Hematopoietic multipotent progenitor cell treated with erythropoietin and hydrocortisone succinate and interleukin-3 and kit ligand, for 8 days (in vitro differentiated cells): Measurements from ENCODE around the gene ING5.
A peak's percentile ranks its signal among the peaks of the same experiment; 100 is the strongest.

Experiments
- DNase-seq: peaks from one replicate; pipeline ENCODE4 v3.0.0-alpha.2; 2015

ING5 gene

DNA sequence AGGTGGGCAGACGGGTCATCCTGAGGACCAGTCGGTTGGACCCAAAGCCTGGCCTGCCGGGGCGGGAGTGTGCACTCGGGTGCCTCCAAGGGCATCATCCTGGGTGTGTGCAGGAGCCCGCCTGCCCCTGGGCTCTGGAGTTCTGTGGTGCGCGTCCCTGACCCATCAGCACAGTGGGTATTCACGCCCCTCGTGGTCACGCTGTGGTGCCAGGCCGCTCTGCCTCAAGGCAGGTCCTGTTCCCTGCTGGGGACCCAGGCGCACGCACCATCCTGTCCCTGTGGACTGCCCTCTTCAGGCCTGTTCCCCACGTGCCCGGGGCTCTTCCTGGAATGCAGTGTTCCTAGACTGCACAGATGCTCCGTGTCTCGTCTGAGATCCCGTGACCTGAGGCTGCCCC lies 18.3 kb downstream of the ING5 start:
- DNase-seq = no peak

DNA sequence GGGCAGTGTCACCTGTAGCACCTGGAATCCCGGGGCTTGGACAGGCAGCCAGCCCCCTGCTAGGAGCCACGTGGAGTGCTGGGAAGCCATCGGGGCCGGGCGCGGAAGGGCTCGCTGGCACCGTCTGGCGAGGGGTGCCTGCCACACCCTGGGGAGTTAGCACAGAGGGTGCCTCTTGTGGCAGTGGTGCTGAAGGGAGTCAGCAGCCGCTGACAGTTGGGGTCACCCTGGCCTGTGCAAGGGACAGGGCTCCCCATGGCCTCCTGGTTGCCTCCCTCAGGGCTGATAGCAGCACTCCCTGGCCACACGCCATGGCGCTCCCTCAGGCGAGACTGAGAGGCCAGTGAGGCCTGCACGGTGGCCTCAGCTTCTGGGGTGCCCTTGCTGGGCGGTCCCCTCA lies 18.7 kb downstream of the ING5 start:
- no peak for DNase-seq

DNA sequence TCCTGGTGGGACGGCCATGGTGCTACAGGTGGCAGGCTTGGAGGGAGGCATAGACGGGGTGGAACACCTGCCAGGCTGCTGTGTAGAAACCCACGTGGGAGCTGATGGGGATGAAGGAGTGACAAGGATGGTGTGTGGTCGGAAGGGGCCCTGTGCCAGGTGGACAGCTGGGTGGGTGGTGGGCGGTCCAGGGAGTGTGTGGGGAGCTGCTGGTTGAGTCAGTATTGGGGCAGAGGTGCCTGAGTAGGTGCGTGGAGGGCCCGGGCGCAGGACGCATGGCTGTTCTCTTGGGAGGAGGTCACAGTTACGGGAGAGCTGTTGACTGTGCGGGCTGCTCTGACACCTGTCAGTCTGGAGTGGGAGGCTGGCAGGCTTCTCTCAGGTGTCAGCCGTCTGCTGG lies 20.0 kb downstream of the ING5 start:
- no peak for DNase-seq

DNA sequence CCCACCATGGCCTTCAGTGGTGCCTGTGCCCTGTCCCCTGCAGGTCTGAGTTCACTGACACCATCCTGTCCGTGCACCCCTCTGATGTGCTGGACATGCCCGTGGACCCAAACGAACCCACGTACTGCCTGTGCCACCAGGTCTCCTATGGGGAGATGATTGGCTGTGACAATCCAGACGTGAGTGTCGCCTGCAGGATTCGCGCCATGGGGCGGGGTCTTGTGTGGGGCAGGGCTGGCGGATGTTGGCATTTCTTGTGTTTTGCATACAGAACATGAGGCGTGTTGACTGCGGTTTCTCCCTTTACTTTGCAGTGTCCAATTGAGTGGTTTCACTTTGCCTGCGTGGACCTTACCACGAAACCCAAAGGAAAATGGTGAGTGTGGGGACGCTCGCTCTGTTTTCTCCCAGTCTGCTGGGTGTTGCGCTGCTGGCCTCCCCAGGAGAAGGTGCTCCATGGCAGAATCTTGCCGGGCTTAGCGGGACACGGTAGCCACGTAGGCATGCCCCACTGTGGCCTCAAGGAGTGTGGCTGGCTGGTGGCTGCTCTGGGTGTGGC lies 21.1 kb downstream of the ING5 start:
- DNase-seq = no peak

DNA sequence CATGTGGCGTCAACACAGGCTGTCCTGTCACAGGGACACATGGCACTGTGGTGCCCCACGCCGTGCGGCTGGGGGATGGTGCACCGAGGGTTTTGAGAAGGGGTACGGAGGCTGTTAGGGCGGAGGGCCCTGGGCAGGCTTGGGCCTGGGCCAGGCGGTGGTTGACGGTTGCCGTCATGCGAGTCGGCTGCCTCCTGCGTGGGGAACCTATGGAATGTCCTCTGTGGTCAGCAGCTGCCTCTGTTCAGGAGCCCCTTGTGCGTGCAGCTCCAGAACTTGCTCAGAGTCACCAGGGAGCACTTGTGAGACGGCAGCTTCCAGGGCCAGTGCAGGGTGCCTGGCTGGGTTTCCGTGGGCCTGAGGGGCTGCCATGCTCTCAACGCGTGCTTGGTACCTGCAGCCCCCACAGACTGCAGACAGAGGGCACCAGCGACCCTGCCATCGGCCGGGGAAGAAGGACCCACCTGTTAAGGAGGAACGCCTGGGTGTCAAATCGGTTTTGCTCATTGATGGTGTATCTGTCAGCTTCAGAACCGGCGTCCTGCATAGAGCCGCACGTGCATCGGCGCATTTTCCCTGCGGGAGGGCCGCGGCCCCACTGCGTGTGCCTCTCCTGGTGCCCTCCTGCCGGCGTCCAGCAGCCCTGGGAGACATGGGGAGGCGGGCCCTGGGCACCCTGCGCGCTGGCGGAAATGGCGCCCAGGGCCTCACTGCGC lies 22.6 kb downstream of the ING5 start:
- DNase-seq = no peak

DNA sequence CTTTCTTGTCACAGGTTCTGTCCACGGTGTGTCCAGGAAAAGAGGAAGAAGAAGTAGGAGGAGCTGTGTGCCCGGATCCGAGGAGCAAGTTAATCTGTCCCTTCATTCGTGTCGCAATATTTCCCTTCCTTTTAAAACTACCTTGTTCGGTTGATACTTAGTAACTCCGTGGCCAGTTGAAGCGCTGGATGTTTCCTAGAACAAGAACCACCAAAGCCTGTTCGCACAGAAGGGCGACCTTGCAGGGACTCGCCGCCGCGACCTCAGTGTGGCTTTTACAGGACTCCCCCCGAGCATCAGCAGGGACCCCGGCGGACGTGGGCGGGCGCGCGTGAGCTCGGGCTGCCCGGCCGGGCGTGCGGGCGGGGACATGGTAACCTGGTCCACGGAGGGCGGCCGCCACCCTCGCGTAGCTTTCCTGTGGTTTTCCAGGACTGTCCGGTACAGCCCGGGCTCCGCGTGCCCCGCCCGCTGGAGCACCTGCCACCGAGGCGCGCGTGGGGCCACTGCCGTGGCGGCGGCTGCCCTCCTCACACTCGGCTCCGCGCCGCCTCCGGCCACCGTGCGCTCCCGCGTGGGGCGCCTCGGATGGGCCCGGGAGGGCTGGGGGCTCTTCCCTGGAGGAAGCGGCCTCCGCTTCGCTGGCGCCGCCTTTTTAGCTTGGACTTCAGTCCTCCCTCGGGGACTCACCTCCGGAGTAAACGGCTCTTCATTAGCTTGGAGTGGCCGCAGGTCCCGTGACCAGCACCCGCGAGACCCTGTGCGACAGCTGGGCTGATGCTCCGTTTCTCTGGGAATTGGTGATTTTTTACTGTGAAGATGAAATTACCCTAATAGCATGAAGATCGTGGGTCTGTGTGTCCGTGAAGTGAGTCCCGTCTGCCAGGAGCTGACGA lies 23.4 kb downstream of the ING5 start:
- DNase-seq = no peak

DNA sequence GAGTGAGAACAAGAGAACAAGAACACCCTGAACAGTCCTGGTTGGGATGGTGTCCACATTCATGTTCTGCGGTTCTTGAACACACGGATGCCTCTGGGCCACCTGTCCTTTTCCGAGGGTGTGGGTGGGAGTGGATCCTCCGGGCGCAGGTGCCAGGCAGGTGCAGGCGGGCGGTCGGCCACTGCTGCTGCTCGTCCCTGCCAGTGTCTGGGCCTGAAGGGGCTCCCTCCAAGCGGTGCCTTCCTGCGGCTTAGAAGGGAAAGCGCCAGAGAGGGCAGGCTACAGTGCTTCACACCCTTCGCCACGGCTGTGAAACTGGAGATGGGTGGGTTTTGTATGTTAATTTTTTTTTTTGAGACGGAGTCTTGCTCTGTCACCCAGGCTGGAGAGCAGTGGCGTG lies 24.6 kb downstream of the ING5 start:
- DNase-seq = no peak

DNA sequence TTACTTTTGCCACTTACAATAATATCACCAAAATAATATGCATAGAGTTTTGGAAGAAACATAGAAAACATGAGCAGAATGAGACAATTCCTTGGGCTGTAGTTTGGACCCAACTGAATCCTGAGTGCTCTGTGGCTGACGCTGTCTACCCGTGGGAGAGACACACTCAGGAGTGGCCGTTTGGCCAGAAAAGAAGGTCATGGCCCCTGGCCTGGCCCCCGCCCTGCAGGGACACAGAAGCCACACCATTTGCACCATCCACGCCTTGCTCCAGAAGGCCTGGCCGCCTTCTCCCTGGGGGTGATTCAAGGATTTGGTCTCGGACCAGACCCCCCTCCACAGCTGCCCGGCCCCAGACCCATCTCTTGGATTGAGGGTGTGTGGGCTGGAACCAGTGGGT lies 26.2 kb downstream of the ING5 start:
- no peak for DNase-seq

DNA sequence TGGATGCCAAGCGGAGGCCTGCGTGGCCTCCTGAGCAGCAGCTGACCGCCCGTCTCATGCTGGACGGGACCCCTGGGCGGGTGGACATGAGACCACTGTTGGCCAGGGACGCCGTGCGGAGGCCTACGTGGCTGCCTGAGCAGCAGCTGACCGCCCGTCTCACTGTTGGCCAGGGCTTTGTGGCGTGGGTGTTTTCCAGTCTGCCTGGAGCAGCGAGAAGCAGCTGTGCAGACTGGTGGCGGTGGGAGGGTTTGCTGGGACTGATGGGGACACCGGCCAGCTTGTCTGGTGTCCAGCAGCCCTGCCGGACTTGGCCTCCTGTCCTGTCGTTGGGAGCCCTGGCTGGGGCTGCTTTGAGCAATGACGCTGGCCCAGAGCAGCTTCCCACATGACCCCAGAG lies 26.8 kb downstream of the ING5 start:
- DNase-seq = no peak

DNA sequence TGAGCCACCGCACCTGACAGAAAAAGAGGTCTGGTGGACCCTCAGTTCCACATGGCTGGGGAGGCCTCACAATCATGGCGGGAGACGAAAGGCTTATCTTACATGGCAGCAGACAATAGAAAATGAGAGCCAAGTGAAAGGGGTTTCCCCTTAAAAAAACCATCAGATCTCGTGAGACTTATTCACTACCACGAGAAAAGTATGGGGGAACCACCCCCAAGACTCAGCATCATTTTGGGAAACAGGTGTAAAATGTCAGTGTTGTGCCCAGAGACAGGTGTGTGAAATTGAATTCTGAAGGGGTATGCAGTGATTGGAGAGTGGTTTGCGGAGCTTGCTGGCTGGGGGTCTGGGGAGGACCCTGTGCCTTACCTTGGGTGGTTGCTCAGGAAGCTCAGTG lies 28.0 kb downstream of the ING5 start:
- no peak for DNase-seq

DNA sequence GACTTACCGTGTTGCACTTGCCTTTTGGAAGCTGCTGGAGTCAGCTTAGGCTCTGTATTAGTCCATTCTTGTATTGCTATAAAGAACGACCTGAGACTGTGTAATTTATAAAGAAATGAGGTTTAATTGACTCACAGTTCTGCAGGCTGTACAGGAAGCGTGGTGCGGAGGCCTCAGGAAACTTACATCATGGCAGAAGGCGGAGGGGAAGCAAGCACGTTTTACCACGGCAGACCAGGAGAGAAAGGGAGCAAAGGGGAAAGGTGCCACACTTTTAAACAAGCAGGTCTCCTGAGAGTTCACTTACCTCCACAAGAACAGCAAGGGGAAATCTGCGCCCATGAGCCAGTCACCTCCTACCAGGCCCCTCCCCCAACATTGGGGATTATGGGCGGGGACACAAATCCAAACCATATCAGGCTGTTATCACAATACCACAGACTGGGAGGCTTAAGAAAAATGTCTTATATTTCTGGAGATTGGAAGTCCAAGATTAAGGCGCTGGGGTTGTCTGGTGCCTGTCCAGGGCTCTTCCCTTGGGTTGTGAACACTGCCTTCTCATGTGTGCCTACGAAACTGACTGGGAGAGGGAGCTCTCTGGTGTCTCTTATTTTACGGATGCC lies 28.9 kb downstream of the ING5 start:
- peak; percentile 63 for DNase-seq

DNA sequence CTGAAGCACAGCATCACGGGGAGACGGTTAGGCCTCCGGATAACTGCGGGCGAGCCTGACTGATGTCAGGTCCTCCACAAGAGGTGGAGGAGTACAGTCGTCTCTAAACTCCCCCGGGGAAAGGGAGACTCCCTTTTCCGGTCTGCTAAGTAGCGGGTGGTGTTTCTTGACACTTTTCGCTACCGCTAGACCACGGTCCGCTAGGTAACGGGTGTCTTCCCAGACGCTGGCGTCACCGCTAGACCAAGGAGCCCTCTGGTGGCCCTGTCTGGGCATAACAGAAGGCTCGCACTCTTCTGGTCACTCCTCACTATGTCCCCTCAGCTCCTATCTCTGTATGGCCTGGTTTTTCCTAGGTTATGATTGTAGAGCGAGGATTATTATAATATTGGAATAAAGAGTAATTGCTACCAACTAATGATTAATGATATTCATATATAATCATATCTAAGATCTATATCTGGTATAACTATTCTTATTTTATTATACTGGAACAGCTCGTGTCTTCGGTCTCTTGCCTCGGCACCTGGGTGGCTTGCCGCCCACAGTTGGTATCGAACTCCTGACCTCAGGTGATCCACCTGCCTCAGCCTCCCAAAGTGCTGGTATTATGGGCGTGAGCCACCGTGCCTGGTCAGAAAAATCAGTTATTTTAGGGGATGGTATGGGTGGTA lies 30.8 kb downstream of the ING5 start:
- DNase-seq = peak; percentile 65

DNA sequence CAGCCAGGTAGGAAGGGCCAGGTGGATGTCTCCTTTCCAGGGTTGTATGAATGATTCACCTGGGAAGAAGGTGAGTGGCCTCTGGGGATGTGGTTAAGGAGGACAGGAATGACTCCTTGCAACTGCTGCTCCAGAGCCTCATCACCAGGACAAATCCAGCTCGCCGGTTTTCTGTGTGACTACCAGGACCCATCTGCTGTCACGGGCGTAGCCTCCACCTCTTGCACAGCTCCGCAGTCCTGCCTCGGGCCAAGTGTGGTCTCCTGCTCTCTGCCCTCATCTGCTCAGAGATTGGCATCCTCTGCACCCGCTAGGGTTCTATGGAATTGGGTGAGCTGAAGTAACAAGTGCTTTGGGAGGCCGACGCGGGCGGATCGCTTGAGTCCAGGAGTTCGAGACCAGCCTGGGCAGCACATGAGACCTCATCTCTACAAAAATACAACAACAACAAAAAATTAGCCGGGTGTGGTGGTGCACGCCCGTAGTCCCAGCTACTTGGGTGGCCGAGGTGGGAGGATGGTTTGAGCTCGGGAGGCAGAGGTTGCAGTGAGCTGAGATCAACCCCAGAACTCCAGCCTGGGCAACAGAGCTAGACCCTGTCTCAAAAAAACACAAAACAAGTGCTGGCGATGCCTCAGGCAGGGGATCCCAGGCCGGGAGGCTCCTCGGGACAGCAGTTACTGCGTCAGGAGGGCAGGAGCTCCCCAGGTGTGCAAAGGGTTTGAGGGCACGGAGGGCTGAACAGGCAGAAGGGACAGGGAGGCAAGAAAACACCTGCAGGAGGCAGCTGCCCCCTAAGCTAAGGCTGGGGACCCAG lies 31.8 kb downstream of the ING5 start:
- DNase-seq = no peak

DNA sequence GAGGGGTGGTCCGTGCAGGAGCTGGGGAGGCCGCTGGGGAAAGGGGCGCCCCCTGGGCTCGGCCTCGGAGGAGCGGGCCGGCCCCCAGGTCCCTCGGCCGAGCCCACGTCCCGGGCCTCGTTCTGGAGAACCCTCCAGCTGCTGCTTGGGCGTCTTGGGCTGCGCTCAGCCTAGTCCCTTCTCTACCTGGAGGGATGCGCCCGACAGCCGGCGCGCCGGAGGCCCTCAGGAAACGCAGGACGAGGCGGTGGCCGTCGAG lies 32.3 kb downstream of the ING5 start:
- no peak for DNase-seq

DNA sequence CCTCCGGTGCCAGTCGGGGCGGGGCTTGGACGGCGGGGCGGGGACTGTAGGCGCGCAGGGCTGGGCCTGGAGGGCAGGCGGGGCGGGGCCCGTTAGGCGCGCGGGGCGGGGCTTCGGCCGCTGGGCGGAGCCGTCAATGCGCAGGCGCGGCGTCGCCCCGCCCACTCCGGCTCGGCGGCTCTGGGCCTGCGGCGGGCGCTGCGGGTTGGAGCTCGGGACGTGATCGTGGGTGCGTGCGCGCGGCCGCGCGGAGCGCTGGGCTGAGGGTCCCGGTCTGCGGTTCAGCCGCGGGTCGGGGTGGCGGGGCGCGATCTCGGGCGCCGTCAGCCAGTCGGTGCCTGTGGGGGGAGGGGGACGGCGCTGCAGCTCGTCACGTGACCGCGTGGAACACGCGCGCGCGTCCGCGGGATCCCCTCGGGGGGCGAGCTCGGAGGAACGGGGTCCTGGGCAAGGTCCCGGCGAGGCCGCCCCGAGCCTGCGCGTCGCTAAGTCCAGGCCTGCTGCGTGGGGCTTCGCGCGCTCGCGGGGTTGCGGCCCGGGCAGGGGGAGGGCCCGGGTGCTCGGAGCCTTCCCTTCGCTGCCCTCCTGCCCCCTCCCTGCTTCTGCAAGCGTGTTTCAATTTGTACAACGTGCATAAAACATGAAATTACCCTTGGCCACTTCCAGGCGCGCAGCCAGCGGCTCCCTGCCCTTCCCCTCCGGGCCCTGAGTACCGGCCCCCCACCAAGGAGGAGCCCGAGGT lies 32.8 kb downstream of the ING5 start, which contains the start of gene D2HGDH:
TSS of gene D2HGDH (plus strand) at position 164 of the 742 bp plus-strand sequence. CDS start 595 bp downstream, outside the sequence.
- DNase-seq = peak; percentile 82

DNA sequence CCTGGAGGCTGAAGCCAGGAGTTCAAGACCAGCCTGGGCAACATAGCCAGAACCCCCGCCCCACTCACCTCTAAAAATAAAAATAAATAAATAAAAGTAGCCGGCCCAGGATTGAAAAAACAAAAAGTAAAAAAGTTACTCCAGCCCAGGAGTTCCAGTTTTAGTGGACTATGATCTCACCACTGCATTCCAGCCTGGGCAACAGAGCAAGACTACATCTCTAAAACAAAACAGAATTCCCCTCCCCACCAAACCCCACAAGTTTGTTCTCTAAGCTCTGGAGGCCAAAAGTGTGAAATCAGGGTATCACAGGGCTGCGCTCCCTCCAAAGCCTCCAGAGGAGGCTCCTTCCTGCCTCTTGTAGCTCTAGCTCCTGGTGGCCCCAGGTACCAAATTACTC lies 34.3 kb downstream of the ING5 start:
- DNase-seq = no peak

DNA sequence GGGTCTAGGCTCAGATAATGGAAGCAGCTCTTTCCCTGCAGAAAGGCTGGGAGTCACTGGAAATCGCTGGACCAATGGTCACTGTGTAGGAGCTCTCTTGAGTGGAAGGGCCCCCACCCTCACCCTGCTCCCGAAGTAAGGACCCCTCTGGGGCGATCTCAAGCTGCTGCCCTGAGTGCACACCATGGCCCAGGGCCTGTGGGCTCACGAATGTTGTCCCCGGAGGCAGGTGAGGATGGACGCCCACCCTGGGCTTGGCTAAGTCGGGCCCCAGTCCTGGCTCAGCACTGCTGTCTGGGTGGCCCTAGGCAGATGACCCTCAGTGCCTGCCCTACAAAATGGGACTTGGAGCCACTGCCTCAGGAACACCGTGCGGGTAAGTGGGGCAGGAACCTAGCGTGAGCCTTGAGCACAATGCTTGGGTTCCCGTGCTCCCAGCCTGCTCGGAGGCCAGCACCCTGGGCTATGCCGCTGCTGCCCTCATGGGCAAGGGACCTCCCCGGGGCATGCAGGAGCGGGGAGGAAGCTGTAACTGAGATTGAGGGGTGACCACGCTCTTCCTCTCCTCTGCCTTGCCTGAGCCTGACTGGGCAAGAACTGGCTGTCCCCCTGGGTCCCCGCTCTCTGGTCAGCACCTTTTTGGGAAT lies 36.3 kb downstream of the ING5 start:
- DNase-seq = no peak

DNA sequence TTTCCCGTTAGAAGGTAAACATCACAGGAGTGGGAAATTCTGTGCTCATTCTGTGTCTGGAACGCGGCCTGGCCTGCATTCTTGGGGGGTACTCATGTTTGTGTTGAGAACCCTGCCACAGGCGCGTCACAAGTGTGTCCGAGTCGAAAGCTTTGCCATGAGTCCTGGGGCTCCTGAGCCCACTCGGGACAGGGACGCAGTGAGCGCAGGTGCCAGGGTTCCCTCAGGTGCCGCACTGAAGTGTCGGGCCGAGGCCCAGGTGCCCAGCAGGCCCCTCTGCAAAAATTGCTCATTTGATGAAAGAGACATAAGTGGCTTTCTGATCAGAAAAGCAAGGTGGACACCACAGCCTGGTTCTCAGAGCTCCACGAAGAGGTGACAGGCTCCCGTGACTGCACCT lies 37.3 kb downstream of the ING5 start:
- DNase-seq = no peak

DNA sequence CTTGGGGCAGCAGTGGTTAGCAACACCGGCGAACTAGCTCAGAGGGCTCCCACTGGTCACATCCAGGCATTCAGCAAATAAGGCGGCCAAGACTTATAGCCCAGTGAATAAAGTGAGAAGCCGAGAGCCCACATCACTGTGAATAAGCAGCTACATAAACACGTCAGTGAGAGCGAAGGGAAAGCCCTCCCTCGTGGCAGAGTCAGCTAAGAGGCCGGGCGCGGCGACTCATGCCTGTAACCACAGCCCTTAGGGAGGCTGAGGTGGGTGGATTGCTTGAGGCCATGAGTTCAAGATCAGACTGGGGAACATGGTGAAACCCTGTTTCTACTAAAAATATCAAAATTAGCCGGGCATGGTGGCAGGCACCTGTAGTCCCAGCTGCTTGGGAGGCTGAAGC lies 37.8 kb downstream of the ING5 start:
- DNase-seq = no peak

DNA sequence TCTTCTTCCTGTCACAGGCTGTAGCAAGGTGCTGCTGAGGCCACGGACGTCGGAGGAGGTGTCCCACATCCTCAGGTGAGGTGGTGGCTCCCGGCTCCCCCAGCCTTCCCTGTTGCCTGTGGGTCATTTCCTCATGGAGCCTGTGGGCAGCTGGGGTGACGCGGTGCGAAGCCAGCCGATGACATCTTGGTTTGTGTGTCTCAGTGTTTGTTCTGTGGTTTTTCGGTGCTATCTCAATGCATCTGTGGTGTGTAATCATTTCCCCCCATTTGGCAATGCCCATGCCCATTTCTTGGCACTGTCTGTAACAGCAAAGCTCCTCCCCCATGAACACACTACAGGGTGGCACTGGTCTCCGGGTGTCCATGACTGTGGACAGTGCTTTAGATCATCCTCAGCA lies 39.2 kb downstream of the ING5 start:
- DNase-seq = peak; percentile 86

DNA sequence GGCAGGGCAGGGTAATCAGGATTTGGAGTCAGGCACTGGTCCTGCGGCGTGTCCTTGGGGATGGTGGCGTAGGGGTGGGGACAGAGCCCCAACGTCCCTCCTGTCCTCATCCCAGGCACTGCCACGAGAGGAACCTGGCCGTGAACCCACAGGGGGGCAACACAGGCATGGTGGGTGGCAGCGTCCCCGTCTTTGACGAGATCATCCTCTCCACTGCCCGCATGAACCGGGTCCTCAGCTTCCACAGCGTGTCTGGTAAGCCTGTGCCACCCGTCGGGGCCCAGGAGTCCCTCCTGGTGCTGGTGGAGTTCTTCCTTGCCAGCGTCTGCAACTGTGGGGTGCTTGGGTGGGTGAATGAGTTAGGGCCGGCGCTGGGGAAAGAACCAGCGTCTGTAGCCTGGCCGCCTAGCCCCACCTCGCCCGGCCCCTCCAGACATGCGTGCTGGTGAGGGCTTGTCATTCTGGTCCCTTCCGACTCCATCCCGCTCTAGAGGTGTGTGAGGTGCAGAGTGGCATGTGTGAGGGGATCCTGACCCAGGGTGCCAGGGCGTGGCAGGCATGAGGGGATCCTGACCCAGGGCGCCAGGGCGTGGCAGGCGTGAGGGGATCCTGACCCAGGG lies 40.6 kb downstream of the ING5 start:
- no peak for DNase-seq
